Endothelial cell of umbilical vein (primary cell): ENCODE data around the gene S100Z. TPM values are rescaled to one million over a fixed set of nuclear protein-coding genes. Genes with fewer than 3 reads are reported as not detected.

ENCODE experiments used
- BruUV-seq: library from RNA; stranded (reverse); fragments of 400-500 nt; replicated peaks from 2 replicates; lab custom pipeline; 2021; lab: Mats Ljungman, UMichigan
- CTCF ChIA-PET: fragments of 300-600, 350-600 bp; sonication (Branson Sonifier 250); formaldehyde crosslinking; loops from one replicate; lab custom pipeline; 2021; ENCODE audit warnings: antibody characterized with exemption, inconsistent platforms; lab: Charles Lee
- POLR2A ChIA-PET: fragments of 300-600, 350-600 bp; sonication (Branson Sonifier 250); formaldehyde crosslinking; loops from one replicate; lab custom pipeline; 2021; ENCODE audit warnings: antibody characterized with exemption, inconsistent platforms; lab: Charles Lee
- DNase-seq: peaks from one replicate; pipeline ENCODE4 v3.0.0-alpha.2; 2011; ENCODE audit warnings: low read depth, low spot score
- FAIRE-seq: peaks from 2 replicates; lab custom pipeline; 2011; peaks lifted over from hg19 to GRCh38; lab: Jason Lieb, UNC
- H2AFZ ChIP-seq: 2 replicates; pipeline ENCODE4 v1.6.0; 2012; ENCODE audit warnings: low read depth, low read length, control low read depth, inconsistent platforms
- H3K27ac ChIP-seq: 2 replicates; pipeline ENCODE4 v1.5.1; 2011; ENCODE audit warnings: low read depth, mild to moderate bottlenecking, control low read depth, low read length, moderate library complexity; ENCODE audit not compliant: insufficient read depth
- H3K27me3 ChIP-seq, 2 experiments: 2 replicates each; pipeline versions ENCODE4 v1.6.0 to v1.6.1; 2011; ENCODE audit warnings: low read length in 2 of 2, mixed read lengths in 1 of 2; ENCODE audit not compliant: control insufficient read depth in 2 of 2, insufficient read depth in 2 of 2
- H3K36me3 ChIP-seq, 2 experiments: 2 replicates in 1 of 2; 3 replicates in 1 of 2; pipeline ENCODE4 v1.5.1; 2011; ENCODE audit warnings: low read length in 2 of 2, mild to moderate bottlenecking in 1 of 2, moderate library complexity in 1 of 2; ENCODE audit not compliant: control insufficient read depth in 2 of 2, insufficient read depth in 2 of 2; ENCODE audit errors: extremely low read depth in 1 of 2
- H3K4me1 ChIP-seq: 3 replicates; pipeline ENCODE4 v1.5.1; 2011; ENCODE audit warnings: mild to moderate bottlenecking, low read length; ENCODE audit not compliant: control insufficient read depth, insufficient read depth; ENCODE audit errors: extremely low read depth
- H3K4me2 ChIP-seq: 2 replicates; pipeline ENCODE4 v1.6.1; 2011; ENCODE audit warnings: low read length, control low read depth, mixed read lengths; ENCODE audit not compliant: insufficient read depth
- H3K4me3 ChIP-seq, 3 experiments: fragments of 200-600 bp in 1 of 3; sonication (generic), shearing (Covaris generic) in 1 of 3; replicated peaks in 1 of 3; 2 replicates each; pipeline ENCODE4 v1.5.1; 2011 to 2016; ENCODE audit warnings: control low read depth in 3 of 3, low read length in 3 of 3, mild to moderate bottlenecking in 2 of 3, inconsistent platforms in 1 of 3, low read depth in 1 of 3, moderate library complexity in 1 of 3; ENCODE audit not compliant: insufficient read depth in 1 of 3
- H3K79me2 ChIP-seq: 2 replicates; pipeline ENCODE4 v1.6.0; 2012; ENCODE audit warnings: low read length, inconsistent platforms; ENCODE audit not compliant: control insufficient read depth, insufficient read depth
- H3K9ac ChIP-seq: replicated peaks from 2 replicates; pipeline ENCODE3; 2011; ENCODE audit warnings: low read length, control low read depth; ENCODE audit not compliant: insufficient read depth; ENCODE audit errors: extremely low read depth
- H3K9me1 ChIP-seq: replicated peaks from 3 replicates; pipeline ENCODE4 v1.6.0; 2011; ENCODE audit warnings: mild to moderate bottlenecking, low read length; ENCODE audit not compliant: control insufficient read depth, insufficient read depth; ENCODE audit errors: extremely low read depth
- H3K9me3 ChIP-seq: replicated peaks from 2 replicates; pipeline ENCODE4 v1.5.1; 2012; ENCODE audit warnings: low read length, inconsistent platforms; ENCODE audit not compliant: control insufficient read depth, insufficient read depth
- H4K20me1 ChIP-seq: replicated peaks from 2 replicates; pipeline ENCODE3; 2011; ENCODE audit warnings: mild to moderate bottlenecking, low read length; ENCODE audit not compliant: control insufficient read depth, insufficient read depth; ENCODE audit errors: extremely low read depth
- EZH2 ChIP-seq: IDR thresholded peaks from 2 replicates; pipeline ENCODE4 v1.6.1; 2012; ENCODE audit warnings: borderline replicate concordance, low read depth, mild to moderate bottlenecking, moderate library complexity, low read length, inconsistent platforms; ENCODE audit not compliant: severe bottlenecking
- FOS ChIP-seq: IDR thresholded peaks from 2 replicates; pipeline ENCODE4 v1.6.1; 2011; ENCODE audit warnings: mild to moderate bottlenecking, low read length, moderate library complexity, borderline replicate concordance; ENCODE audit not compliant: insufficient read depth
- GATA2 ChIP-seq: IDR thresholded peaks from 2 replicates; pipeline ENCODE4 v1.7.0; 2011; ENCODE audit warnings: low read depth, mild to moderate bottlenecking, moderate library complexity, mixed read lengths, low read length; ENCODE audit not compliant: insufficient read length, insufficient read depth
- JUN ChIP-seq: IDR thresholded peaks from 2 replicates; pipeline ENCODE4 v1.6.1; 2011; ENCODE audit warnings: borderline replicate concordance, low read depth; ENCODE audit not compliant: insufficient read length, insufficient read depth
- MYC ChIP-seq: IDR thresholded peaks from one replicate; pipeline ENCODE4 v1.6.1; 2011; ENCODE audit warnings: mild to moderate bottlenecking, low read depth, low read length
- POLR2A ChIP-seq: IDR thresholded peaks from 2 replicates; pipeline ENCODE4 v1.6.1; 2012; ENCODE audit warnings: low read depth, mild to moderate bottlenecking, control low read depth, low read length
- POLR2AphosphoS5 ChIP-seq: IDR thresholded peaks from 2 replicates; pipeline ENCODE4 v1.6.1; 2012; ENCODE audit warnings: low read depth, mild to moderate bottlenecking, control low read depth, low read length, moderate library complexity; ENCODE audit not compliant: insufficient read depth
- dilution Hi-C: fragments of 300-500 bp; cut with MboI; formaldehyde crosslinking; loops from one replicate; pipeline ENCODE4 v1.15.0; 2019; ENCODE audit warnings: low sequenced_read_pairs; ENCODE audit not compliant: extremely low pct_ligation_motif_present
- intact Hi-C: fragments of 100-400 bp; cut with micrococcal nuclease; formaldehyde crosslinking; loops from one replicate; pipeline ENCODE4 v1.10.0; 2022
- polyA plus RNA-seq, 4 experiments: library from polyadenylated mRNA; depleted of rRNA in 3 of 4; stranded (reverse) in 3 of 4; unstranded in 1 of 4; fragments of >200 nt; gene quantifications; 2 replicates each; pipeline versions ENCODE4 v1.2.1 to v1.2.3, GENCODE V29; 2011 to 2012; ENCODE audit warnings: missing spikeins in 1 of 4
- total RNA-seq: library from RNA; stranded (reverse); gene quantifications from 2 replicates; pipeline ENCODE4 v1.2.3, GENCODE V29; 2021
- TF ChIP-seq, protein P1 (sequence below), 2 donors: IDR thresholded peaks; 1 replicate in 1 of 2; 2 replicates in 1 of 2; pipeline ENCODE4 v1.5.1; 2011; ENCODE audit warnings: low read length in 2 of 2, mild to moderate bottlenecking in 2 of 2, moderate library complexity in 2 of 2, control low read depth in 1 of 2, inconsistent platforms in 1 of 2, low read depth in 1 of 2; ENCODE audit not compliant: insufficient read depth in 1 of 2; ENCODE audit errors: extremely low read depth in 1 of 2

The S100Z gene
- total and polyA plus RNA-seq, 2 donors (not counting 3 experiments of a cell fraction or from before 2014, with no cell fraction given): not detected

GRCh38 chr5:76850543-76851145, 830 bp downstream of the S100Z start:
- ChIA-PET POLR2A (no interaction called here), CTCF (no interaction called here)
- intact Hi-C loops (no loop called here), dilution Hi-C loops (no loop called here)
- Histone ChIP-seq H3K27me3 (no peaks in the 10 kb centered on the region), H3K4me1 (peaks cover under 1% of the 10 kb centered on the region), H3K9ac (no peak overlapping the region), H3K9me3 (no peaks in the 10 kb centered on the region), H3K27ac (no peak overlapping the region), H4K20me1 (no peaks in the 10 kb centered on the region), H3K4me3 (no peak overlapping the region), H3K36me3 (no peaks in the 10 kb centered on the region), H3K4me2 (no peak overlapping the region), H3K9me1 (no peaks in the 10 kb centered on the region), H2AFZ (no peak overlapping the region), H3K79me2 (no peaks in the 10 kb centered on the region)
- DNase-seq (no peak), FAIRE-seq (no peak)
- BruUV-seq: no TSS peak
- no peak for TF ChIP-seq GATA2
- TF ChIP-seq FOS: no peak
- TF ChIP-seq POLR2A: no peak
- no peak for TF ChIP-seq POLR2AphosphoS5
- TF ChIP-seq, protein P1, sequence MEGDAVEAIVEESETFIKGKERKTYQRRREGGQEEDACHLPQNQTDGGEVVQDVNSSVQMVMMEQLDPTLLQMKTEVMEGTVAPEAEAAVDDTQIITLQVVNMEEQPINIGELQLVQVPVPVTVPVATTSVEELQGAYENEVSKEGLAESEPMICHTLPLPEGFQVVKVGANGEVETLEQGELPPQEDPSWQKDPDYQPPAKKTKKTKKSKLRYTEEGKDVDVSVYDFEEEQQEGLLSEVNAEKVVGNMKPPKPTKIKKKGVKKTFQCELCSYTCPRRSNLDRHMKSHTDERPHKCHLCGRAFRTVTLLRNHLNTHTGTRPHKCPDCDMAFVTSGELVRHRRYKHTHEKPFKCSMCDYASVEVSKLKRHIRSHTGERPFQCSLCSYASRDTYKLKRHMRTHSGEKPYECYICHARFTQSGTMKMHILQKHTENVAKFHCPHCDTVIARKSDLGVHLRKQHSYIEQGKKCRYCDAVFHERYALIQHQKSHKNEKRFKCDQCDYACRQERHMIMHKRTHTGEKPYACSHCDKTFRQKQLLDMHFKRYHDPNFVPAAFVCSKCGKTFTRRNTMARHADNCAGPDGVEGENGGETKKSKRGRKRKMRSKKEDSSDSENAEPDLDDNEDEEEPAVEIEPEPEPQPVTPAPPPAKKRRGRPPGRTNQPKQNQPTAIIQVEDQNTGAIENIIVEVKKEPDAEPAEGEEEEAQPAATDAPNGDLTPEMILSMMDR (IDR thresholded peaks at IDR 0.05; ENCODE audit: extremely low read depth in 1 of 2, insufficient read depth in 1 of 2, low read depth in 1 of 2, low read length in 2 of 2): no peak
- no peak for TF ChIP-seq MYC
- no peak for TF ChIP-seq EZH2
- no peak for TF ChIP-seq JUN
